H9 (cell line): ENCODE results near the gene PKD1. TPM values are rescaled to one million over a fixed set of nuclear protein-coding genes. Genes with fewer than 3 reads are reported as not detected.

ENCODE experiments used
- DNase-seq: peaks from one replicate; pipeline ENCODE4 v3.0.0-alpha.2; 2017
- H2AFZ ChIP-seq: one replicate; pipeline ENCODE4 v1.6.1; 2013; ENCODE audit warnings: mild to moderate bottlenecking, low read length, control low read depth, moderate library complexity
- H2AK5ac ChIP-seq: 2 replicates; pipeline ENCODE4 v1.6.1; 2013; ENCODE audit warnings: low read length, control low read depth, mixed read lengths; ENCODE audit not compliant: insufficient read length
- H2BK120ac ChIP-seq: one replicate; pipeline ENCODE4 v1.6.1; 2013; ENCODE audit warnings: low read depth, mild to moderate bottlenecking, low read length, control low read depth, inconsistent platforms; ENCODE audit not compliant: poor library complexity, severe bottlenecking
- H2BK12ac ChIP-seq: 2 replicates; pipeline ENCODE4 v1.6.1; 2013; ENCODE audit warnings: low read length, control low read depth, mixed read lengths, low read depth; ENCODE audit not compliant: insufficient read length
- H2BK15ac ChIP-seq: 2 replicates; pipeline ENCODE4 v1.6.1; 2013; ENCODE audit warnings: low read depth, low read length, control low read depth
- H2BK20ac ChIP-seq: one replicate; pipeline ENCODE4 v1.6.1; 2013; ENCODE audit warnings: low read depth, mild to moderate bottlenecking, low read length, control low read depth, inconsistent platforms; ENCODE audit not compliant: poor library complexity, severe bottlenecking
- H2BK5ac ChIP-seq: 2 replicates; pipeline ENCODE4 v1.6.1; 2013; ENCODE audit warnings: low read length, control low read depth, mixed read lengths; ENCODE audit not compliant: insufficient read length
- H3K14ac ChIP-seq: 2 replicates; pipeline ENCODE4 v1.6.1; 2013; ENCODE audit warnings: low read length, control low read depth; ENCODE audit not compliant: insufficient read depth
- H3K18ac ChIP-seq: 2 replicates; pipeline ENCODE4 v1.6.1; 2013; ENCODE audit warnings: low read depth, mild to moderate bottlenecking, mixed read lengths, low read length, control low read depth; ENCODE audit not compliant: insufficient read length
- H3K23ac ChIP-seq: 2 replicates; pipeline ENCODE4 v1.6.1; 2013; ENCODE audit warnings: low read length, control low read depth, mixed read lengths, low read depth; ENCODE audit not compliant: insufficient read length
- H3K23me2 ChIP-seq: 2 replicates; pipeline ENCODE4 v1.6.1; 2013; ENCODE audit warnings: low read depth, mild to moderate bottlenecking, mixed read lengths, low read length, control low read depth; ENCODE audit not compliant: insufficient read length, poor library complexity, severe bottlenecking
- H3K27ac ChIP-seq: 2 replicates; pipeline ENCODE4 v1.5.1; 2013; ENCODE audit warnings: low read length, control low read depth, mixed read lengths, low read depth; ENCODE audit not compliant: insufficient read length
- H3K27me3 ChIP-seq: 2 replicates; pipeline ENCODE4 v1.6.1; 2013; ENCODE audit warnings: low read length, control low read depth, inconsistent platforms; ENCODE audit not compliant: insufficient read depth
- H3K4ac ChIP-seq: 2 replicates; pipeline ENCODE4 v1.6.1; 2013; ENCODE audit warnings: low read depth, mild to moderate bottlenecking, control low read depth, inconsistent platforms, low read length, moderate library complexity
- H3K4me1 ChIP-seq: 2 replicates; pipeline ENCODE4 v1.6.1; 2013; ENCODE audit warnings: low read length, control low read depth, inconsistent platforms; ENCODE audit not compliant: insufficient read depth
- H3K4me2 ChIP-seq: 2 replicates; pipeline ENCODE4 v1.6.1; 2013; ENCODE audit warnings: low read length, control low read depth, mixed read lengths; ENCODE audit not compliant: insufficient read length, insufficient read depth
- H3K56ac ChIP-seq: 2 replicates; pipeline ENCODE4 v1.6.1; 2013; ENCODE audit warnings: low read depth, mild to moderate bottlenecking, mixed read lengths, low read length, control low read depth; ENCODE audit not compliant: insufficient read length
- H3K79me1 ChIP-seq: 2 replicates; pipeline ENCODE4 v1.6.1; 2013; ENCODE audit warnings: low read depth, mild to moderate bottlenecking, moderate library complexity, low read length, control low read depth, inconsistent platforms; ENCODE audit not compliant: insufficient read depth, poor library complexity, severe bottlenecking
- H3K79me2 ChIP-seq: 2 replicates; pipeline ENCODE4 v1.6.1; 2013; ENCODE audit warnings: low read length, control low read depth, inconsistent platforms; ENCODE audit not compliant: insufficient read depth
- H3K9ac ChIP-seq: 2 replicates; pipeline ENCODE4 v1.6.1; 2013; ENCODE audit warnings: low read length, control low read depth, mixed read lengths; ENCODE audit not compliant: insufficient read length; ENCODE audit errors: extremely low read depth
- H3K9me3 ChIP-seq: one replicate; pipeline ENCODE4 v1.6.1; 2013; ENCODE audit warnings: low read depth, low read length, inconsistent platforms; ENCODE audit not compliant: control insufficient read depth
- H3T11ph ChIP-seq: one replicate; pipeline ENCODE4 v1.6.1; 2013; ENCODE audit warnings: mild to moderate bottlenecking, low read length, control low read depth, inconsistent platforms
- H4K20me1 ChIP-seq: one replicate; pipeline ENCODE4 v1.6.1; 2013; ENCODE audit not compliant: control insufficient read depth, insufficient read length, insufficient read depth
- H4K5ac ChIP-seq: 2 replicates; pipeline ENCODE4 v1.6.1; 2013; ENCODE audit warnings: low read depth, mild to moderate bottlenecking, mixed read lengths, low read length, control low read depth; ENCODE audit not compliant: insufficient read length
- H4K8ac ChIP-seq: replicated peaks from 2 replicates; pipeline ENCODE4 v1.6.1; 2013; ENCODE audit warnings: low read length, control low read depth, mixed read lengths, low read depth; ENCODE audit not compliant: insufficient read length
- H4K91ac ChIP-seq: 2 replicates; pipeline ENCODE4 v1.6.1; 2013; ENCODE audit warnings: low read depth, mild to moderate bottlenecking, moderate library complexity, mixed read lengths, low read length, control low read depth; ENCODE audit not compliant: insufficient read length
- H3K27ac Mint-ChIP-seq, 3 experiments: 2 replicates in 2 of 3; 3 replicates in 1 of 3; pipeline ENCODE4 v1.8.0; 2020 to 2021; ENCODE audit warnings: mixed read lengths in 3 of 3, mild to moderate bottlenecking in 1 of 3, moderate library complexity in 1 of 3
- H3K27me3 Mint-ChIP-seq: 2 replicates; pipeline ENCODE4 v1.8.0; 2021; ENCODE audit warnings: low read depth, mild to moderate bottlenecking, moderate library complexity, mixed read lengths
- H3K36me3 Mint-ChIP-seq, 3 experiments: 2 replicates in 2 of 3; 3 replicates in 1 of 3; pipeline ENCODE4 v1.8.0; 2020 to 2021; ENCODE audit warnings: low read depth in 3 of 3, mixed read lengths in 3 of 3; ENCODE audit not compliant: insufficient read depth in 1 of 3
- H3K4me1 Mint-ChIP-seq, 2 experiments: 2 replicates each; pipeline ENCODE4 v1.8.0; 2020; ENCODE audit warnings: mixed read lengths in 2 of 2
- H3K4me3 Mint-ChIP-seq, 2 experiments: 2 replicates in 1 of 2; 3 replicates in 1 of 2; pipeline ENCODE4 v1.8.0; 2020 to 2021; ENCODE audit warnings: mild to moderate bottlenecking in 2 of 2, mixed read lengths in 2 of 2, moderate library complexity in 1 of 2
- H3K9me3 Mint-ChIP-seq, 2 experiments: 2 replicates in 1 of 2; 3 replicates in 1 of 2; pipeline ENCODE4 v1.8.0; 2020; ENCODE audit warnings: mild to moderate bottlenecking in 2 of 2, mixed read lengths in 2 of 2, moderate library complexity in 1 of 2
- CTCF ChIP-seq: fragments of 200-600 bp; sonication (generic); conservative IDR thresholded peaks from 3 replicates; pipeline ENCODE4 v1.8.0; 2021; ENCODE audit warnings: antibody characterized with exemption, mild to moderate bottlenecking
- WGBS: extraction: QIAGEN DNeasy Blood & Tissue Kit; methylation state at CpG from one replicate; pipeline ENCODE4 v1.1.7; 2013; ENCODE audit warnings: missing lambda C conversion rate, low lambda C conversion rate, mixed read lengths; ENCODE audit not compliant: insufficient read length; ENCODE audit errors: extremely low coverage; 5-methylcytosine and 5-hydroxymethylcytosine counted together
- total RNA-seq: library from RNA; stranded (reverse); gene quantifications from 2 replicates; pipeline ENCODE4 v1.2.1, GENCODE V29; 2021

Gene PKD1
- total RNA-seq, 1 experiment from 2014 or later, result 88.0 TPM

GRCh38 chr16:2096853-2097595, 38.7 kb downstream of the PKD1 start:
- no peak overlapping the region for H2BK20ac ChIP-seq
- no peak overlapping the region for H3K4me2 ChIP-seq
- no peaks in the 10 kb centered on the region for H3K23me2 ChIP-seq
- Mint-ChIP-seq H3K27ac (no peak overlapping the region), H3K27me3 (no peaks in the 10 kb centered on the region), H3K4me1 (no peaks in the 10 kb centered on the region), H3K36me3 (peaks cover 5 to 26% (median 19%) of the 10 kb centered on the region in 3 experiments; a peak in 6 of 7 replicates), H3K9me3 (no peaks in the 10 kb centered on the region), H3K4me3 (no peak overlapping the region)
- H2BK12ac ChIP-seq, result no peak overlapping the region
- no peak for DNase-seq
- no CpG with 5 or more reads among the region's 25 CpGs for WGBS
- H2BK120ac ChIP-seq, result no peak overlapping the region
- no peak overlapping the region for H2BK15ac ChIP-seq
- no peak overlapping the region for H4K8ac ChIP-seq
- no peak overlapping the region for H3T11ph ChIP-seq
- no peak overlapping the region for H3K56ac ChIP-seq
- no peak overlapping the region for H2AFZ ChIP-seq
- H2AK5ac ChIP-seq, result no peak overlapping the region
- no peaks in the 10 kb centered on the region for H4K20me1 ChIP-seq
- H3K4ac ChIP-seq, result no peak overlapping the region
- no peaks in the 10 kb centered on the region for H3K4me1 ChIP-seq
- TF ChIP-seq CTCF, result no peak
- no peak overlapping the region for H4K91ac ChIP-seq
- no peaks in the 10 kb centered on the region for H3K79me1 ChIP-seq
- no peak overlapping the region for H4K5ac ChIP-seq
- H2BK5ac ChIP-seq, result no peak overlapping the region
- no peaks in the 10 kb centered on the region for H3K79me2 ChIP-seq
- no peak overlapping the region for H3K9ac ChIP-seq
- no peak overlapping the region for H3K27ac ChIP-seq
- no peaks in the 10 kb centered on the region for H3K9me3 ChIP-seq
- H3K27me3 ChIP-seq, result no peaks in the 10 kb centered on the region
- no peak overlapping the region for H3K14ac ChIP-seq
- H3K23ac ChIP-seq, result no peak overlapping the region
- no peak overlapping the region for H3K18ac ChIP-seq
